OCI-LY1 (cell line): ENCODE data around the gene TBX4.

Experiments
- H2AFZ ChIP-seq: fragments of 200-600 bp; sonication (generic), shearing (Covaris generic); 2 replicates; pipeline ENCODE4 v1.6.0; 2014; ENCODE audit warnings: antibody characterized with exemption, mild to moderate bottlenecking, low read length
- H3F3A ChIP-seq: fragments of 200-600 bp; sonication (generic), shearing (Covaris generic); 2 replicates; pipeline ENCODE4 v1.6.0; 2014; ENCODE audit warnings: mild to moderate bottlenecking, antibody characterized with exemption, low read length, moderate library complexity; ENCODE audit not compliant: insufficient read depth
- H3K27ac ChIP-seq: fragments of 200-600 bp; sonication (generic); 2 replicates; pipeline ENCODE4 v1.5.1; 2014; ENCODE audit warnings: low read length, mixed run types, mild to moderate bottlenecking, low read depth; ENCODE audit not compliant: poor library complexity, severe bottlenecking
- H3K27me3 ChIP-seq: fragments of 200-600 bp; sonication (generic); 2 replicates; pipeline ENCODE4 v1.6.0; 2014; ENCODE audit warnings: antibody characterized with exemption, mild to moderate bottlenecking, low read length, moderate library complexity; ENCODE audit not compliant: insufficient read depth
- H3K36me3 ChIP-seq: fragments of 200-600 bp; sonication (generic); 2 replicates; pipeline ENCODE4 v1.6.1; 2014; ENCODE audit warnings: mild to moderate bottlenecking, antibody characterized with exemption, low read length, moderate library complexity, mixed read lengths; ENCODE audit not compliant: insufficient read depth
- H3K4me1 ChIP-seq: fragments of 200-600 bp; sonication (generic); 2 replicates; pipeline ENCODE4 v1.5.1; 2014; ENCODE audit warnings: mild to moderate bottlenecking, low read length, moderate library complexity; ENCODE audit not compliant: insufficient read depth, severe bottlenecking
- H3K4me2 ChIP-seq: fragments of 200-600 bp; sonication (generic), shearing (Covaris generic); 2 replicates; pipeline ENCODE4 v1.6.1; 2014; ENCODE audit warnings: low read length
- H3K4me3 ChIP-seq: fragments of 200-600 bp; sonication (generic); 2 replicates; pipeline ENCODE4 v1.5.1; 2014; ENCODE audit warnings: low read length, low read depth, mild to moderate bottlenecking, mixed read lengths; ENCODE audit not compliant: poor library complexity, severe bottlenecking
- H3K79me2 ChIP-seq: fragments of 200-600 bp; shearing (Covaris generic); 2 replicates; pipeline ENCODE4 v1.6.1; 2016; ENCODE audit warnings: mixed run types, low read length, mixed read lengths; ENCODE audit not compliant: insufficient read depth
- H3K9ac ChIP-seq: fragments of 200-600 bp; sonication (generic), shearing (Covaris generic); 2 replicates; pipeline ENCODE4 v1.6.1; 2014; ENCODE audit warnings: mild to moderate bottlenecking, low read length, mixed read lengths
- H3K9me2 ChIP-seq: fragments of 200-600 bp; sonication (generic), shearing (Covaris generic); 2 replicates; pipeline ENCODE4 v1.6.1; 2014; ENCODE audit warnings: low read depth, mild to moderate bottlenecking, low read length, mixed read lengths
- H3K9me3 ChIP-seq: fragments of 200-600 bp; shearing (Covaris generic); 2 replicates; pipeline ENCODE4 v1.6.1; 2014; ENCODE audit warnings: low read length, mixed read lengths
- H4K20me1 ChIP-seq: fragments of 200-600 bp; sonication (generic), shearing (Covaris generic); 2 replicates; pipeline ENCODE4 v1.6.0; 2016; ENCODE audit warnings: mild to moderate bottlenecking, low read length; ENCODE audit not compliant: insufficient read depth
- CTCF ChIP-seq: fragments of 200-600 bp; sonication (generic), shearing (Covaris generic); IDR thresholded peaks from 2 replicates; pipeline ENCODE4 v1.5.1; 2017; ENCODE audit warnings: mild to moderate bottlenecking, antibody characterized with exemption, low read length, moderate library complexity, mixed read lengths
- EZH2 ChIP-seq: fragments of 200-600 bp; sonication (generic), shearing (Covaris generic); IDR thresholded peaks from 2 replicates; pipeline ENCODE4 v1.8.0; 2017; ENCODE audit warnings: borderline replicate concordance, mixed run types, mild to moderate bottlenecking, antibody characterized with exemption, low read length, moderate library complexity, mixed read lengths

The TBX4 gene

GRCh38 chr17:61511480-61512182 is 59.4 kb downstream of the TBX4 start:
- no peak overlapping the region for H2AFZ ChIP-seq
- H3K9me3 ChIP-seq = no peaks in the 10 kb centered on the region
- H3F3A ChIP-seq = no peaks in the 10 kb centered on the region
- no peak for TF ChIP-seq EZH2
- no peaks in the 10 kb centered on the region for H3K27me3 ChIP-seq
- H4K20me1 ChIP-seq = no peaks in the 10 kb centered on the region
- H3K9me2 ChIP-seq = no peaks in the 10 kb centered on the region
- no peak overlapping the region for H3K9ac ChIP-seq
- H3K36me3 ChIP-seq = no peaks in the 10 kb centered on the region
- H3K79me2 ChIP-seq = no peaks in the 10 kb centered on the region
- H3K4me1 ChIP-seq = no peaks in the 10 kb centered on the region
- no peak overlapping the region for H3K4me3 ChIP-seq
- no peak overlapping the region for H3K4me2 ChIP-seq
- no peak overlapping the region for H3K27ac ChIP-seq

GRCh38 chr17:61514491-61514890 is 62.3 kb downstream of the TBX4 start:
- Histone ChIP-seq H3K27me3 (no peaks in the 10 kb centered on the region), H3K9ac (no peak overlapping the region), H3K79me2 (no peaks in the 10 kb centered on the region)

GRCh38 chr17:61517265-61517664 is 65.0 kb downstream of the TBX4 start:
- Histone ChIP-seq H3K4me2 (no peak overlapping the region), H3F3A (no peaks in the 10 kb centered on the region), H2AFZ (no peak overlapping the region), H4K20me1 (no peaks in the 10 kb centered on the region), H3K27ac (no peak overlapping the region), H3K4me3 (no peak overlapping the region), H3K27me3 (no peaks in the 10 kb centered on the region), H3K36me3 (no peaks in the 10 kb centered on the region), H3K9ac (no peak overlapping the region), H3K9me3 (no peaks in the 10 kb centered on the region), H3K4me1 (no peaks in the 10 kb centered on the region), H3K79me2 (no peaks in the 10 kb centered on the region), H3K9me2 (no peaks in the 10 kb centered on the region)
- TF ChIP-seq CTCF = no peak
- no peak for TF ChIP-seq EZH2

More at GRCh38 chr17:61514491-61514890, 62.3 kb downstream of the TBX4 start:
- TF ChIP-seq EZH2 (no peak), CTCF (no peak)
- no peaks in the 10 kb centered on the region for H4K20me1 ChIP-seq
- no peaks in the 10 kb centered on the region for H3F3A ChIP-seq
- H3K4me3 ChIP-seq = no peak overlapping the region
- no peak overlapping the region for H3K27ac ChIP-seq
- no peaks in the 10 kb centered on the region for H3K9me3 ChIP-seq
- H3K9me2 ChIP-seq = no peaks in the 10 kb centered on the region
- no peak overlapping the region for H3K4me2 ChIP-seq
- no peaks in the 10 kb centered on the region for H3K36me3 ChIP-seq
- no peak overlapping the region for H2AFZ ChIP-seq
- no peaks in the 10 kb centered on the region for H3K4me1 ChIP-seq
